A549 (cell line): ENCODE data around the gene BPIFB1.

Experiments used
- ZFP36 ChIP-seq: fragments of 450-650 bp; IDR thresholded peaks from 2 replicates; pipeline ENCODE4 v1.6.1; 2014; ENCODE audit warnings: borderline replicate concordance; ENCODE audit not compliant: partially characterized antibody
- TF ChIP-seq, protein P1 (sequence below): fragments of >200 bp; sonication (Bioruptor Twin); formaldehyde crosslinking; IDR thresholded peaks from 3 replicates; pipeline ENCODE4 v1.5.1; 2016

DNA sequence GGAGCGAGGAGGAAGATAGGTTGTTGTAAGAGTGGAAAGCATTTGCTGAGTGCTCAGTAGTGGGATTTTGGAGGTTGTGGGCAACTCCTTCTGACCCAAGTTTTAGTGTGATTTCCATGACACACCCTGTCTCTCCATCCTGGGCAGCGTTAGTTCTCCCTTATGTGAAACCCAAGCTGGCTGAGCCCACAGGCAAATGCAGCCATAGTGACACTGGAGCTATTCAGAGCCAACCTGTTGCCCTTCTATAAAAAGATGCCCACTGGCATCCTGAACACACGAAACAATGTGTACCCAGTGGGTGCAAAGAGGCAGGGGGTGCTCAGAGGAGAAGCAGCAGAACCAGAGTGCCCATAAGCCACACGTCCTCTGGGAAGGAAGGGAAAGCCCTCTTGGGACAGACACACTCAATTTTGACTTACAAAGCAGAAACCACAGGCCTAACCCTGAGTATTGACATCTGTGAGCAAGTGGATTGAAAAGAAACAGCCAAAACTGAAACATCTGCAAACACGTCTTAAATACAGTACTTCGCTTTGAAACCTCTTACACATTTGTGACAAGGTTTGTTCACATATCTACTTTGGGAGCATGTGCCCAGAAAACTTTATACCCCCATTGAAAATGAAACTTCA is 54.6 kb downstream of the BPIFB1 start:
- TF ChIP-seq ZFP36, result no peak
- TF ChIP-seq, protein P1, sequence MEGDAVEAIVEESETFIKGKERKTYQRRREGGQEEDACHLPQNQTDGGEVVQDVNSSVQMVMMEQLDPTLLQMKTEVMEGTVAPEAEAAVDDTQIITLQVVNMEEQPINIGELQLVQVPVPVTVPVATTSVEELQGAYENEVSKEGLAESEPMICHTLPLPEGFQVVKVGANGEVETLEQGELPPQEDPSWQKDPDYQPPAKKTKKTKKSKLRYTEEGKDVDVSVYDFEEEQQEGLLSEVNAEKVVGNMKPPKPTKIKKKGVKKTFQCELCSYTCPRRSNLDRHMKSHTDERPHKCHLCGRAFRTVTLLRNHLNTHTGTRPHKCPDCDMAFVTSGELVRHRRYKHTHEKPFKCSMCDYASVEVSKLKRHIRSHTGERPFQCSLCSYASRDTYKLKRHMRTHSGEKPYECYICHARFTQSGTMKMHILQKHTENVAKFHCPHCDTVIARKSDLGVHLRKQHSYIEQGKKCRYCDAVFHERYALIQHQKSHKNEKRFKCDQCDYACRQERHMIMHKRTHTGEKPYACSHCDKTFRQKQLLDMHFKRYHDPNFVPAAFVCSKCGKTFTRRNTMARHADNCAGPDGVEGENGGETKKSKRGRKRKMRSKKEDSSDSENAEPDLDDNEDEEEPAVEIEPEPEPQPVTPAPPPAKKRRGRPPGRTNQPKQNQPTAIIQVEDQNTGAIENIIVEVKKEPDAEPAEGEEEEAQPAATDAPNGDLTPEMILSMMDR, result no peak
